ENCODE data around the gene CDKAL1.

The CDKAL1 gene

DNA sequence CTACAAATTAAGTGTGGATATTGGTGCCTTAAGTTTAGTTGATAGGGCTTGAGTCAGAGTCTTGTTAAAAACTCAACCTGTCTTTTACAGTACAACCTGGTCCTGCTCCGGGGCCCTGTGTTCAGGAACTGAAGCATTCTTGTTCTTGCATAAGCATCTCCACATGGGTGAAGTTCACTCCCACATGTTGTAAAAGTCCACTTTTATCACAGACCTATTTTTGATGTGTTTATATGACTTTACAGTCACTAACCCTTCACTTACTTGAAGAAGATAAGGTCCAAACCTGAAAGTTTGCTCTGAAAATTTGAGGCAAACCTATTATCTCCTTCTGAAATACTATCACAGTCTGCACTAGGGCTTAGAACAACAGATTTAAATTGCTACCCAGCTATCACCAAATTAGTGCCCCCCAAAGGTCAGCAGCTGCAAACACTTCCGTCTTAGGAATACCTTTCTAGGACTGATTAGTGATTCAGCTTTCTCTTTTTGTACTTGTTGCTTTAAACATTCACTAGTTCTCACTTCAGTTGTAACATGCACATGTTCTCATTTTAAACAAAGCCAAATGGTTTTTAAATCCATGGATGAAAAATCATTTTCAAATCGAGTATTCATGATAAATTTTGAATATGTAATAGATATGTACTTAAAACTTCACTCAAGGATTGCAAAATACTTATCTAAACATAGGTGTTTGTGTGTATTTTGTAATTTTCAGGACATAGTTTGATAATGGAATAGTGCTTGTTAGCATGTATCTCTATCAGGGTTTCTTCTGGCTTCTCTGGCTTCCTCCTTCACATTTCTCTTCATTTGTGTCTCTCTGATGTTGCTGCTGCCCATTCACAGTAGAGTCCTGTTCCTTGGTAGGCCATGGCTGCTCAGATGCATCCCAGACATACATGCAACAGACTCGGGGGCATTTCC, 589.5 kb downstream of the CDKAL1 start:
- TF ChIP-seq POLR2A (IDR thresholded peaks at IDR 0.05; ENCODE audit: low read depth, low read length) (no peak), TAF1 (IDR thresholded peaks at IDR 0.05; ENCODE audit: low read depth, low read length) (no peak), PAX5 (IDR thresholded peaks at IDR 0.05; ENCODE audit: insufficient read depth, low read length, severe bottlenecking) (no peak), SPI1 (IDR thresholded peaks at IDR 0.05; ENCODE audit: low read depth, low read length) (no peak), POLR2AphosphoS5 (IDR thresholded peaks at IDR 0.05; ENCODE audit: low read depth, low read length) (no peak), POU2F2 (IDR thresholded peaks at IDR 0.05; ENCODE audit: low read depth, low read length) (no peak)
- DNase-seq (ENCODE audit: insufficient read length, low spot score) (no peak), FAIRE-seq (no peak)

DNA sequence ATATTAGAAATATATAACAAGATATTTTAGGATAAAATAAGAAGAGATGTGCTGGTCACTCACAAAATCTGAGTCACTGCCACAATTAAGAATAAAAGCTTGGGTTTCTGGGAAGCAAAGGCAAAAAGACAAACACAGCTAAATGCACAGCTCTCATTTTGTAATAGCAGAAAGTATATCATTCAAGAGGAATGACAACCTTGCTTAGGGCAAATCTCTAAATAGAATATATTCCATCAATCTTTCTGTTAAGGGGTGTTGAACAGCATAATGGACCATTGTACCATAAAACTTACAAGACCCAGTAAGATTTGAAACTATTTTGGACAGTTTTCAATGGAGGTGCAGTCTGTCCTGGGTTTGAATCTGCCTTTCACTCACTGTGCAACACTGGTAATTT, 594.3 kb downstream of the CDKAL1 start:
- DNase-seq (ENCODE audit: insufficient read length, low spot score) (no peak), FAIRE-seq (no peak)
- no peak for TF ChIP-seq POU2F2 (IDR thresholded peaks at IDR 0.05; ENCODE audit: low read depth, low read length)
- TF ChIP-seq SPI1 (IDR thresholded peaks at IDR 0.05; ENCODE audit: low read depth, low read length), result no peak
- TF ChIP-seq TAF1 (IDR thresholded peaks at IDR 0.05; ENCODE audit: low read depth, low read length), result no peak

DNA sequence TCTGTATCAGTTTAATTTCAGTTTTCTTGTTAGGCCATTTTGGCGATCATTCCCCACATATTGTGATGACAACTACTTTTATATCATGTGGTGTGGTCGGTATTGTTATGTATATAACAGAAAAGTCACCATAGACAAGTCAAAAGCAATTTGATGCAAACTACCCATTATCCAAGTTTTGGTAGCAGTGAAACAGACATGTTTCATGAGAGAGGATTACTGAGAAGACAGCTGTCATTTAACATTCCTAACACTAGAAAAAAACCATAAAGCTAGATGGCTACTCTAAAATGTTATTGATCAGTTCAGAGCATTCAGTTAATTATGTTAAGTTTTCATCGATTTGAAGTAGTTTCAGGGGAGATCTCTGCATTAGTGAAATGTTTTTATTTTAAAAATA, 597.1 kb downstream of the CDKAL1 start:
- TF ChIP-seq PAX5 (IDR thresholded peaks at IDR 0.05; ENCODE audit: insufficient read depth, low read length, severe bottlenecking), result no peak
- no peak for TF ChIP-seq SPI1 (IDR thresholded peaks at IDR 0.05; ENCODE audit: low read depth, low read length)
- no peak for TF ChIP-seq POLR2A (IDR thresholded peaks at IDR 0.05; ENCODE audit: low read depth, low read length)
- TF ChIP-seq POLR2AphosphoS5 (IDR thresholded peaks at IDR 0.05; ENCODE audit: low read depth, low read length), result no peak
- TF ChIP-seq TAF1 (IDR thresholded peaks at IDR 0.05; ENCODE audit: low read depth, low read length), result no peak
- no peak for TF ChIP-seq POU2F2 (IDR thresholded peaks at IDR 0.05; ENCODE audit: low read depth, low read length)
- FAIRE-seq (no peak), DNase-seq (ENCODE audit: insufficient read length, low spot score) (no peak)

DNA sequence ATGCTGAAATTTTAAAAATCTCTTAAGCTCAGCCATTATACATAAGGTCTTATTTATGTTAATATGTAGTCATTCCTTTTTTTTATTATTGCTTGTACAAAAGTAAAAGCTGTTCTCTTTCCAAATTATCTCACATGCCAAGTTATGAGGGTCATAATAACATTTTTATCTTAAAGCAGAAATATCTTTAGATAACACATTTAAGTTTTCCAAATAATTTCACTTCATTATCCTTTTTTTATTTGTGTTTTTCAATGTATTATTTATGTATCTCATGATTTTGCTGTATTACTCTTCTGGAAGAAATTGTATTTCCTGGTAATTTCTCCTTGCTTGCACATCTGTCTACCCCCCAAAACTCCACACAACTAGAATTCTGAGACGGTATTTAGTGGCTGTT, 598.2 kb downstream of the CDKAL1 start:
- no peak for FAIRE-seq
- no peak for DNase-seq (ENCODE audit: insufficient read length, low spot score)
- no peak for TF ChIP-seq SPI1 (IDR thresholded peaks at IDR 0.05; ENCODE audit: low read depth, low read length)
- TF ChIP-seq POLR2AphosphoS5 (IDR thresholded peaks at IDR 0.05; ENCODE audit: low read depth, low read length), result no peak
- no peak for TF ChIP-seq PAX5 (IDR thresholded peaks at IDR 0.05; ENCODE audit: insufficient read depth, low read length, severe bottlenecking)
- no peak for TF ChIP-seq POU2F2 (IDR thresholded peaks at IDR 0.05; ENCODE audit: low read depth, low read length)
- TF ChIP-seq TAF1 (IDR thresholded peaks at IDR 0.05; ENCODE audit: low read depth, low read length), result no peak

DNA sequence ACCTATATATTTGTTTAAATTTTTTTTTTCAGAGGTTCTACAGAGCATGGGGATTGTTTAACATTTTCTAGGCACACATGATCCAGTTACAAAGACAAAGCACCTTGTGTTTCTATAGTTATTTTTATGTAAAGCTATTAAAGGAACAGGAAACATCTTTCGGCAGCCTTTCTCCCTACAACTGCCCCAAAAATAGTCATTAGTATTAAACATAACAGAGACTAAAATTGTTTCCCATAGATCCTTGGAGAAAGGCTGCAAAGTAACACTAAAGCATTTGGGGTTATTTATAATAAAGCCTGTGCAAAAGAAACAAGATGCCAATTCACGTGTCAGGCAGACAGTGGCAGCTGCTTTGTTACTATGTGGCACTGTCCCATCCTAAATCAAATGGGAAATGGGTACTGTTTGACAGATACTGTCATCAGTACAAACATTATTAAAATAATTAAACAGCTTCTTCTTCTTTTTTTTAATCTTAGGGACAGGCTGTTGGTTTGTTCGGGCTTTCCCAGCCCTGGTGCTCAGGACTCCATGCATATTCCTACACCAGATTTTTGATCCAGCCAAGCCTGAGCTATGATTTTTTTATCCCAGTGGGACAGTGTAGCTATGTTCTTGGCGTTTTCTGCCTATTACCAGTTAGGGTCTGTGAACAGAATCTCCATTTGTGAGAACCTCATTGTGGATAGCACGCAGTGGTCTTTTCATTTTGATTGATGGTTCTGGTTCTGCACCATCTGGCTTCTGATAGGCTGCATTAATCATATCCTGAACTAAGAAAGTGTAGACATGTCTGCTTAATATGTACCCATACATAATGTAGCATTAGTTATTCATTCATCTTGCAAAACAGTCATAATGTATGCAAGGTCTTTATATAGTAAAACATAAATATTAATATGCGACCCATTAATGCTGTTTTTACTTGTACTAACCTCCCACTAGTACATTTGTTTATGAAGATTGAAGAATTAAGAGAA, 598.9 kb downstream of the CDKAL1 start:
- FAIRE-seq (no peak), DNase-seq (ENCODE audit: insufficient read length, low spot score) (no peak)
- TF ChIP-seq TAF1 (IDR thresholded peaks at IDR 0.05; ENCODE audit: low read depth, low read length) (no peak), POU2F2 (IDR thresholded peaks at IDR 0.05; ENCODE audit: low read depth, low read length) (no peak), PAX5 (IDR thresholded peaks at IDR 0.05; ENCODE audit: insufficient read depth, low read length, severe bottlenecking) (no peak), SPI1 (IDR thresholded peaks at IDR 0.05; ENCODE audit: low read depth, low read length) (no peak), POLR2AphosphoS5 (IDR thresholded peaks at IDR 0.05; ENCODE audit: low read depth, low read length) (no peak), POLR2A (IDR thresholded peaks at IDR 0.05; ENCODE audit: low read depth, low read length) (no peak)

DNA sequence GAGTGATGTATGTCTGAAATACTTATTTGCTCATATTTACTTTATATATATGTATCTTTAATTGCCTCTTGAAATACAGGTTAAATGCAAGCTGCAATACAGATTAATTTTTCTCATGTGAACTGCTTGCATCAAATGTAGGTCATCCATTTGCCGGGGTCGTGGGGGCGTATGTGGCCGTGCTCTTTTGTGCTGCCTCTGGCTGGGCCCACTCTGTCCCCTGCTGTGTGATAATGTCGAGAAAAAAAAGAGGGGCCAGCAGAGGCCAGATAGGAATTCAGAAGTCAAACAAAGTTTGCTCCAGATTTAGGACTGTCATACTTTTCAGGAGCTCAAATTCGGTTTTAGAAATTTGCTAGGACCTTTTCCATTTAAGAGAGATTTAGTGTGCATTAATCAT, 599.6 kb downstream of the CDKAL1 start:
- no peak for TF ChIP-seq POU2F2 (IDR thresholded peaks at IDR 0.05; ENCODE audit: low read depth, low read length)
- TF ChIP-seq POLR2A (IDR thresholded peaks at IDR 0.05; ENCODE audit: low read depth, low read length), result no peak
- TF ChIP-seq POLR2AphosphoS5 (IDR thresholded peaks at IDR 0.05; ENCODE audit: low read depth, low read length), result no peak
- no peak for TF ChIP-seq PAX5 (IDR thresholded peaks at IDR 0.05; ENCODE audit: insufficient read depth, low read length, severe bottlenecking)
- no peak for TF ChIP-seq SPI1 (IDR thresholded peaks at IDR 0.05; ENCODE audit: low read depth, low read length)
- TF ChIP-seq TAF1 (IDR thresholded peaks at IDR 0.05; ENCODE audit: low read depth, low read length), result no peak
- DNase-seq (ENCODE audit: insufficient read length, low spot score), result no peak
- FAIRE-seq, result no peak

DNA sequence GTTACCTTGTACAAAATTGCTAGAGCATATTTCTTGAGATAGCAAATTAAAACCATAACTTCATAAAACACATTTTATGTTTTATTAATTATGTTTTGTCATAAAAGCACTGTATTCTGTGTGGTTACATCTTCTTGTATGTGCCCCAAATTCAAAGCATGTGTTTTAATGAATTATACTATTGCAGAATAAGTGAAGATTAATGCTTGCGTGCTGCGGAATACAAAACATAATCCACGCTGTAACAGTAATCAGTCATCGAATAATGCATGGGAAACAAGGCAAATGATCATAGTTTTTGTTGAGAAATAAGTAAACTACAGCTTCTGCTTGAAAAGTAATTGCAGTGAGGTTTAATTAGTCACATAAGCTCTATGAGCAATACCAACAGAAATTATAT, 600.1 kb downstream of the CDKAL1 start:
- FAIRE-seq (no peak), DNase-seq (ENCODE audit: insufficient read length, low spot score) (no peak)
- TF ChIP-seq PAX5 (IDR thresholded peaks at IDR 0.05; ENCODE audit: insufficient read depth, low read length, severe bottlenecking), result no peak
- no peak for TF ChIP-seq POU2F2 (IDR thresholded peaks at IDR 0.05; ENCODE audit: low read depth, low read length)
- TF ChIP-seq POLR2A (IDR thresholded peaks at IDR 0.05; ENCODE audit: low read depth, low read length), result no peak
- TF ChIP-seq SPI1 (IDR thresholded peaks at IDR 0.05; ENCODE audit: low read depth, low read length), result no peak
- no peak for TF ChIP-seq TAF1 (IDR thresholded peaks at IDR 0.05; ENCODE audit: low read depth, low read length)
- TF ChIP-seq POLR2AphosphoS5 (IDR thresholded peaks at IDR 0.05; ENCODE audit: low read depth, low read length), result no peak

DNA sequence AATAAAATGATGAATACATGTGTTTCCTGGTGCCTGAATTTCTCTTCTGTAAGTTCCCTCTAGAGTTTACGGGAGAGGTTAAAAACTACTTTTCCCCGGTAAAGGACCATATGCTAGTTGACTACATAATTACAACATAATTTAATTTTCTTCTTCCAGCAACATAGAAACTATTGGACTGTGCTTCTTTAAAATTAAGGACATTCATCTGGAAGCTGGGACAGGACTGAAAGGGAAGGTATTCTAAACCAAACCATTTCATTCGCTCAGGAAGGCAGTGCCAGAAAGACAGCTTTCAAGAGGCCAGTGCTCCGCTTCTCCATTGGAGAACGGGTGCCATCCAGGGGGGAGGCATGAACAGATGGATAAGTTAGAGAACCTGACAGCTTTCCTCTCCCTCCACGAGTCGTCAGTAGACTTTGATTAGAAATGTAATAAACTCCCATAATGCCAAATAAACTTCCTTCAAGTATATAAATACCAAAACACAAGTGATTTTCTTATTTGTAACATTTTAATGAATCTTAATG, 601.3 kb downstream of the CDKAL1 start:
- no peak for TF ChIP-seq SPI1 (IDR thresholded peaks at IDR 0.05; ENCODE audit: low read depth, low read length)
- no peak for TF ChIP-seq TAF1 (IDR thresholded peaks at IDR 0.05; ENCODE audit: low read depth, low read length)
- TF ChIP-seq POU2F2 (IDR thresholded peaks at IDR 0.05; ENCODE audit: low read depth, low read length), result no peak
- TF ChIP-seq POLR2AphosphoS5 (IDR thresholded peaks at IDR 0.05; ENCODE audit: low read depth, low read length), result no peak
- TF ChIP-seq POLR2A (IDR thresholded peaks at IDR 0.05; ENCODE audit: low read depth, low read length), result no peak
- no peak for TF ChIP-seq PAX5 (IDR thresholded peaks at IDR 0.05; ENCODE audit: insufficient read depth, low read length, severe bottlenecking)
- FAIRE-seq (no peak), DNase-seq (ENCODE audit: insufficient read length, low spot score) (no peak)
